SK-N-SH (cell line): ENCODE measurements around the gene TTC39B. TPM values are rescaled to one million over a fixed set of nuclear protein-coding genes. Genes with fewer than 3 reads are reported as not detected.
"Not testable (repeated sequence)": the region's sequence is repeated elsewhere in the genome, so short reads cannot be mapped to it uniquely, and the experiment has no call there.

Experiments
- CTCF ChIA-PET: fragments of 300-600, 350-600 bp; formaldehyde crosslinking; extraction: SDS; loops from one replicate; lab custom pipeline; 2021; lab: Yijun Ruan, JAX
- POLR2A ChIA-PET: fragments of 350-600 bp; sonication (Branson Sonifier 250); formaldehyde crosslinking; extraction: SDS; loops from one replicate; lab custom pipeline; 2020; ENCODE audit warnings: antibody characterized with exemption, inconsistent platforms; lab: Yijun Ruan, JAX
- DNase-seq: peaks from one replicate; pipeline ENCODE4 v3.0.0; 2012
- H2AFZ ChIP-seq: fragments of 200-600 bp; sonication (generic); 2 replicates; pipeline ENCODE4 v1.8.1; 2016; ENCODE audit warnings: antibody characterized with exemption, mild to moderate bottlenecking, low read depth
- H3F3A ChIP-seq: fragments of 200-600 bp; sonication (generic); replicated peaks from 2 replicates; pipeline ENCODE3; 2016; ENCODE audit warnings: antibody characterized with exemption, mild to moderate bottlenecking; ENCODE audit not compliant: insufficient read depth
- H3K27ac ChIP-seq, 2 experiments: fragments of 200-500 bp in 1 of 2; fragments of 200-600 bp in 1 of 2; sonication (Bioruptor generic) in 1 of 2; sonication (generic), shearing (Covaris generic) in 1 of 2; 2 replicates each; pipeline versions ENCODE4 v1.5.1 to v1.6.1; 2014 to 2016; ENCODE audit warnings: low read depth in 2 of 2, inconsistent platforms in 1 of 2, low read length in 1 of 2, mild to moderate bottlenecking in 1 of 2, mixed read lengths in 1 of 2
- H3K27me3 ChIP-seq: fragments of 200-600 bp; sonication (generic), shearing (Covaris generic); 2 replicates; pipeline ENCODE4 v1.6.1; 2016; ENCODE audit warnings: mixed run types; ENCODE audit not compliant: insufficient read depth
- H3K36me3 ChIP-seq, 2 experiments: fragments of 200-500 bp in 1 of 2; fragments of 200-600 bp in 1 of 2; sonication (Bioruptor generic) in 1 of 2; sonication (generic) in 1 of 2; replicated peaks in 1 of 2; 2 replicates each; pipeline versions ENCODE3 to v1.5.1; 2014 to 2016; ENCODE audit warnings: low read length in 1 of 2, mild to moderate bottlenecking in 1 of 2; ENCODE audit not compliant: insufficient read depth in 2 of 2, control insufficient read depth in 1 of 2
- H3K4me1 ChIP-seq, 2 experiments: fragments of 200-500 bp in 1 of 2; fragments of 200-600 bp in 1 of 2; sonication (Bioruptor generic) in 1 of 2; sonication (generic), shearing (Covaris generic) in 1 of 2; 2 replicates each; pipeline versions ENCODE4 v1.5.1 to v1.6.1; 2014 to 2016; ENCODE audit warnings: low read depth in 1 of 2, low read length in 1 of 2, mixed run types in 1 of 2; ENCODE audit not compliant: insufficient read depth in 2 of 2, control insufficient read depth in 1 of 2
- H3K4me2 ChIP-seq: fragments of 200-600 bp; sonication (generic), shearing (Covaris generic); 2 replicates; pipeline ENCODE4 v1.6.1; 2017; ENCODE audit warnings: mixed run types
- H3K4me3 ChIP-seq, 2 experiments: fragments of 200-500 bp in 1 of 2; fragments of 200-600 bp in 1 of 2; sonication (Bioruptor generic) in 1 of 2; sonication (generic), shearing (Covaris generic) in 1 of 2; 2 replicates each; pipeline versions ENCODE4 v1.5.1 to v1.8.1; 2014 to 2016; ENCODE audit warnings: low read depth in 2 of 2, inconsistent platforms in 1 of 2, low read length in 1 of 2, mild to moderate bottlenecking in 1 of 2, mixed read lengths in 1 of 2, moderate library complexity in 1 of 2
- H3K79me2 ChIP-seq: fragments of 200-600 bp; sonication (generic); 2 replicates; pipeline ENCODE4 v1.8.1; 2017; ENCODE audit warnings: mild to moderate bottlenecking; ENCODE audit not compliant: insufficient read depth
- H3K9ac ChIP-seq: fragments of 200-600 bp; sonication (generic); 2 replicates; pipeline ENCODE4 v1.6.1; 2017; ENCODE audit warnings: mixed run types
- H3K9me2 ChIP-seq: fragments of 200-600 bp; sonication (generic); 2 replicates; pipeline ENCODE4 v1.6.1; 2017; ENCODE audit warnings: mixed run types
- H3K9me3 ChIP-seq: fragments of 200-600 bp; sonication (generic); 2 replicates; pipeline ENCODE4 v1.6.1; 2017; ENCODE audit warnings: mixed run types, mild to moderate bottlenecking, moderate library complexity
- H4K20me1 ChIP-seq: fragments of 200-600 bp; sonication (generic); 2 replicates; pipeline ENCODE4 v1.6.1; 2017; ENCODE audit warnings: mild to moderate bottlenecking, mixed run types; ENCODE audit not compliant: insufficient read depth
- CHD2 ChIP-seq: fragments of 150-350 bp; IDR thresholded peaks from 2 replicates; pipeline ENCODE4 v1.6.1; 2018; ENCODE audit warnings: low read length; ENCODE audit not compliant: partially characterized antibody
- EP300 ChIP-seq, 2 experiments: IDR thresholded peaks; 2 replicates each; pipeline versions ENCODE4 v1.4.0 to v1.6.1; 2012; ENCODE audit warnings: borderline replicate concordance in 1 of 2, low read depth in 1 of 2, low read length in 1 of 2
- IRF3 ChIP-seq: fragments of 150-350 bp; IDR thresholded peaks from 2 replicates; pipeline ENCODE4 v1.6.1; 2016; ENCODE audit warnings: mild to moderate bottlenecking, low read depth, low read length
- MAX ChIP-seq: IDR thresholded peaks from 2 replicates; pipeline ENCODE4 v1.4.0; 2012; ENCODE audit warnings: low read depth
- RCOR1 ChIP-seq: fragments of 150-350 bp; IDR thresholded peaks from 2 replicates; pipeline ENCODE4 v1.6.1; 2017; ENCODE audit warnings: antibody characterized with exemption, low read length
- TAF1 ChIP-seq: IDR thresholded peaks from 2 replicates; pipeline ENCODE4 v1.6.1; 2012; ENCODE audit warnings: low read depth, mild to moderate bottlenecking, low read length, moderate library complexity, borderline replicate concordance
- WGBS: methylation state at CpG from one replicate; pipeline ENCODE4 v1.1.6; 2017; ENCODE audit warnings: low lambda C conversion rate; 5-methylcytosine and 5-hydroxymethylcytosine counted together
- polyA plus RNA-seq, 3 experiments: library from polyadenylated mRNA; depleted of rRNA; stranded (reverse); fragments of >200 nt; gene quantifications; 2 replicates each; pipeline ENCODE4 v1.2.3, GENCODE V29; 2012

Gene TTC39B
- polyA plus RNA-seq, 1 of the 3 experiments (the other 2 are of a cell fraction), result 0.54 TPM

- H3K4me1 ChIP-seq, H3K79me2 ChIP-seq, H3F3A ChIP-seq, H3K27me3 ChIP-seq, H3K36me3 ChIP-seq, H3K9me2 ChIP-seq, H3K27ac ChIP-seq, H2AFZ ChIP-seq, H3K9me3 ChIP-seq, H3K9ac ChIP-seq, CTCF ChIA-PET, DNase-seq, POLR2A ChIA-PET, H4K20me1 ChIP-seq, H3K4me2 ChIP-seq, H3K4me3 ChIP-seq: not testable (repeated sequence)
- WGBS, result 69% methylated on average over 3 of the region's 3 CpGs
These were observed 15.7 kb upstream of the TTC39B start for GRCh38 chr9:15322695-15323094.

- DNase-seq, H3K27me3 ChIP-seq, H3K36me3 ChIP-seq, H3K4me3 ChIP-seq, H3K79me2 ChIP-seq, H3F3A ChIP-seq, H3K27ac ChIP-seq, H4K20me1 ChIP-seq, H2AFZ ChIP-seq, H3K4me2 ChIP-seq, CTCF ChIA-PET, H3K9ac ChIP-seq, H3K9me3 ChIP-seq, H3K9me2 ChIP-seq, POLR2A ChIA-PET, H3K4me1 ChIP-seq: not testable (repeated sequence)
- WGBS, result 69% methylated on average over 9 of the region's 9 CpGs
These were observed 12.6 kb upstream of the TTC39B start for GRCh38 chr9:15319661-15320060.

GRCh38 chr9:15317836-15318235 is 10.8 kb upstream of the TTC39B start:
- Histone ChIP-seq H4K20me1 (no peaks in the 10 kb centered on the region), H3K27me3 (no peaks in the 10 kb centered on the region), H2AFZ (no peak overlapping the region), H3K36me3 (no peaks in the 10 kb centered on the region), H3K4me1 (no peaks in the 10 kb centered on the region; a peak in 1 of 4 replicates), H3K9me2 (no peaks in the 10 kb centered on the region), H3K27ac (no peak overlapping the region), H3K4me3 (no peak overlapping the region), H3K9ac (no peak overlapping the region), H3K79me2 (no peaks in the 10 kb centered on the region), H3K4me2 (no peak overlapping the region), H3F3A (no peaks in the 10 kb centered on the region), H3K9me3 (no peaks in the 10 kb centered on the region)
- WGBS, result 49% methylated on average over 4 of the region's 4 CpGs
- no peak for TF ChIP-seq TAF1
- no peak for TF ChIP-seq MAX
- TF ChIP-seq CHD2, result no peak
- no peak for TF ChIP-seq IRF3
- no peak for TF ChIP-seq EP300 (IDR thresholded peaks at IDR 0.05; ENCODE audit: borderline replicate concordance in 1 of 2, low read depth in 1 of 2, low read length in 1 of 2)
- TF ChIP-seq RCOR1, result no peak
- DNase-seq, result no peak
- ChIA-PET CTCF (no interaction called here), POLR2A (no interaction called here)
